ENCODE data around the gene CPA3. TPM values are rescaled to one million over a fixed set of nuclear protein-coding genes. Genes with fewer than 3 reads are reported as not detected.

The CPA3 gene
- total and polyA plus RNA-seq, 9 donors: 0.89 to 22.2 (median 3.1) TPM; not detected in 3

DNA sequence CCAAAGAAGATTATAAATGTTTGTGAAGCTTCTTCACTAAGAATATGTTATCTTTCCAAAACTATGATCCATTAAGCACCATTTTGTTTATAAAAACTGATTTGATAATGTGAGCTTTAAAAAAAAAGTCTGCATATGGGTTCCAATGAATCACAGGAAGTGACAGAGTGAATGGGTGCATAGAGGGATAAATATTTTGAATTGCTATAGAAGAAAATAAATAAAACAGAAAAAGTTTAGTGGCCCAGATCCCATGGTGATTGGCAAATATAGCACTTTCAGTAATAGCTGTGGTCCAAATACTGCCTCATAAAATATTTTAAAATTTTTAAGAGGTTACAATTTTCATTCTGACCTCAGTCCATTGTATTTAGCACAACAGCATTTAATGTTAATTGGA is 19.2 kb downstream of the CPA3 start:
- Histone ChIP-seq H3K36me3 (no peaks in the 10 kb centered on the region), H3K4me3 (no peak overlapping the region), H3K27me3 (no peaks in the 10 kb centered on the region), H3K9me3 (no peaks in the 10 kb centered on the region), H3K4me1 (ENCODE audit: insufficient read depth) (peaks cover 3% of the 10 kb centered on the region), H3K27ac (no peak overlapping the region)
- no peak for DNase-seq
- TF ChIP-seq POLR2A (IDR thresholded peaks at IDR 0.05) (no peak), EP300 (IDR thresholded peaks at IDR 0.05) (no peak), CTCF (IDR thresholded peaks at IDR 0.05) (no peak)
- intact Hi-C loops (cut with DNase I): no loop called here

- TF ChIP-seq CTCF (IDR thresholded peaks at IDR 0.05) (no peak), POLR2A (IDR thresholded peaks at IDR 0.05) (no peak), EP300 (IDR thresholded peaks at IDR 0.05) (no peak)
Measured at GRCh38 chr3:148889828-148890227, 24.7 kb downstream of the CPA3 start.

DNA sequence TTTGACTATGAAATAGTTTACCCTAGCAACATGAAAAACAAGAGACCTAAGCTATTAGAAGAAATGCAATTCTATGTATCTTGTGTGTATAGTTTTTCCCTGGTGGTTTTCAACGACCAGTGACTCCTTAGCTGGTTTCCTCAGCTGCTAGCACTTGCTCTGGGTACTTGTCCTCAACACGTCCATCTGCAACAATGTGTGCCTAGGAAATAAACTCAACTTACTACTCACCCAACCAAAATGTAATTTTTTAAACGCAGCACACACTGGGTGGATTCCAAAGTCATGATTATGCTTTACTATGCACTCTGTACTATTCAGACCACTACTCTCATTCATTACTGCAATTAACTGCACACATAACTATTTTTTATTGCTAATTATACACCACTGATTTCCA is 31.0 kb downstream of the CPA3 start:
- WGBS, 3 donors: 82 to 87% (median 83%) methylated on average over 3 of the region's 3 CpGs
- intact Hi-C loops (cut with DNase I): no loop called here
- TF ChIP-seq CTCF (IDR thresholded peaks at IDR 0.05) (no peak), POLR2A (IDR thresholded peaks at IDR 0.05) (no peak)
- H3K27ac ChIP-seq: no peak overlapping the region
- H3K4me3 ChIP-seq: no peak overlapping the region
- no peaks in the 10 kb centered on the region for H3K9me3 ChIP-seq
- no peaks in the 10 kb centered on the region for H3K36me3 ChIP-seq
- H3K4me1 ChIP-seq (ENCODE audit: insufficient read depth): peaks cover 2% of the 10 kb centered on the region
- H3K27me3 ChIP-seq: no peaks in the 10 kb centered on the region
- DNase-seq: no peak

More at GRCh38 chr3:148889828-148890227, 24.7 kb downstream of the CPA3 start:
- Histone ChIP-seq H3K27me3 (no peaks in the 10 kb centered on the region), H3K9me3 (no peaks in the 10 kb centered on the region), H3K4me1 (ENCODE audit: insufficient read depth) (no peaks in the 10 kb centered on the region), H3K27ac (no peak overlapping the region), H3K36me3 (no peaks in the 10 kb centered on the region), H3K4me3 (no peak overlapping the region)
- no peak for DNase-seq
- intact Hi-C loops (cut with DNase I): no loop called here
- WGBS, 3 donors: 90 to 95% (median 94%) methylated on average over 2 of the region's 2 CpGs

- H3K36me3 ChIP-seq: no peaks in the 10 kb centered on the region
- H3K9me3 ChIP-seq: no peaks in the 10 kb centered on the region
- H3K4me1 ChIP-seq (ENCODE audit: insufficient read depth): peaks cover 2% of the 10 kb centered on the region
- H3K4me3 ChIP-seq: no peak overlapping the region
- H3K27ac ChIP-seq: no peak overlapping the region
- 21 to 35% (median 22%) methylated on average over 4 of the region's 4 CpGs for WGBS, 3 donors
- no peaks in the 10 kb centered on the region for H3K27me3 ChIP-seq
- DNase-seq: no peak
- TF ChIP-seq EP300 (IDR thresholded peaks at IDR 0.05) (no peak), CTCF (IDR thresholded peaks at IDR 0.05) (no peak), POLR2A (IDR thresholded peaks at IDR 0.05) (no peak)
- intact Hi-C loops (cut with DNase I): no loop called here
Measured at GRCh38 chr3:148901987-148902791, 37.1 kb downstream of the CPA3 start.

All from ovary (tissue), 9 donors.